HG02840 (cell line): ENCODE data around the gene MDM4.
"Not testable (repeated sequence)": the region's sequence is repeated elsewhere in the genome, so short reads cannot be mapped to it uniquely, and the experiment has no call there.

ENCODE experiments used
- ATAC-seq: cut with Tn5 transposase; IDR thresholded peaks from one replicate; pipeline ENCODE4 v1.9.1; 2021; ENCODE audit warnings: mild to moderate bottlenecking, moderate library complexity, moderate number of reproducible peaks; ENCODE audit not compliant: unreplicated experiment, low FRiP score

MDM4 gene

GRCh38 chr1:204516180-204516879 is at the start of gene MDM4:
Gene MDM4 (plus strand): TSS chr1:204516406. CDS start chr1:204525519, 9,113 bp downstream.
- peak; percentile 73 for ATAC-seq

GRCh38 chr1:204466416-204467405 is 49.5 kb upstream of the MDM4 start:
- no peak for ATAC-seq

GRCh38 chr1:204468206-204468605 is 48.0 kb upstream of the MDM4 start:
- no peak for ATAC-seq

GRCh38 chr1:204468766-204469302 is 47.4 kb upstream of the MDM4 start:
- no peak for ATAC-seq

- ATAC-seq, result no peak
These were observed 46.9 kb upstream of the MDM4 start for GRCh38 chr1:204469304-204469703.

GRCh38 chr1:204471687-204472086 is 44.5 kb upstream of the MDM4 start:
- no peak for ATAC-seq

GRCh38 chr1:204472660-204473059 is 43.5 kb upstream of the MDM4 start:
- ATAC-seq, result no peak

GRCh38 chr1:204473400-204473965 is 42.7 kb upstream of the MDM4 start:
- no peak for ATAC-seq

- ATAC-seq, result no peak
These were observed 40.4 kb upstream of the MDM4 start for GRCh38 chr1:204475656-204476432.

GRCh38 chr1:204476563-204476962 is 39.6 kb upstream of the MDM4 start:
- ATAC-seq, result no peak

- no peak for ATAC-seq
These were observed 39.0 kb upstream of the MDM4 start for GRCh38 chr1:204477036-204477740.

GRCh38 chr1:204478172-204478899 is 37.9 kb upstream of the MDM4 start:
- ATAC-seq, result no peak

- no peak for ATAC-seq
These were observed 37.3 kb upstream of the MDM4 start for GRCh38 chr1:204478921-204479320.

GRCh38 chr1:204479387-204480136 is 36.6 kb upstream of the MDM4 start:
- no peak for ATAC-seq

- ATAC-seq, result no peak
These were observed 35.7 kb upstream of the MDM4 start for GRCh38 chr1:204480515-204480914.

- ATAC-seq, result no peak
These were observed 32.4 kb upstream of the MDM4 start for GRCh38 chr1:204483791-204484190.

GRCh38 chr1:204486513-204487255 is 29.5 kb upstream of the MDM4 start:
- not testable (repeated sequence) for ATAC-seq

GRCh38 chr1:204487256-204487615 is 29.0 kb upstream of the MDM4 start:
- ATAC-seq, result no peak
